Activated T-helper 17 cell treated with anti-CD3 and anti-CD28 coated beads, Interleukin-2, amount 50 U/mL, for 72 hours (primary cell): ENCODE results near the gene FARSA. TPM values are rescaled to one million over a fixed set of nuclear protein-coding genes. Genes with fewer than 3 reads are reported as not detected.

Experiments
- ATAC-seq: fragments of 150-1000 bp; cut with Tn5 transposase; replicated peaks from 2 replicates; pipeline ENCODE4 v1.10.0; 2021; ENCODE audit warnings: mild to moderate bottlenecking, moderate library complexity
- H3K27ac Mint-ChIP-seq: one replicate; pipeline ENCODE4 v1.8.0; 2022; ENCODE audit warnings: mixed read lengths
- H3K27me3 Mint-ChIP-seq: one replicate; pipeline ENCODE4 v1.8.0; 2022; ENCODE audit warnings: mixed read lengths
- H3K36me3 Mint-ChIP-seq: one replicate; pipeline ENCODE4 v1.8.0; 2022; ENCODE audit warnings: low read depth, mild to moderate bottlenecking, mixed read lengths
- H3K4me1 Mint-ChIP-seq: one replicate; pipeline ENCODE4 v1.8.0; 2022; ENCODE audit warnings: mixed read lengths
- H3K4me3 Mint-ChIP-seq: one replicate; pipeline ENCODE4 v1.8.0; 2022; ENCODE audit warnings: mild to moderate bottlenecking, mixed read lengths
- H3K9me3 Mint-ChIP-seq: one replicate; pipeline ENCODE4 v1.8.0; 2022; ENCODE audit warnings: mixed read lengths
- total RNA-seq, 2 donors: library from RNA; stranded (reverse); gene quantifications; one replicate each; pipeline ENCODE4 v1.2.3, GENCODE V29; 2022

FARSA gene
- total RNA-seq, 2 donors from 2014 or later, result 87.9 to 130 TPM

- ATAC-seq, result no peak
- no peaks in the 10 kb centered on the region for H3K27me3 Mint-ChIP-seq
- H3K36me3 Mint-ChIP-seq, result peaks cover 13% of the 10 kb centered on the region
- H3K27ac Mint-ChIP-seq, result peak overlapping the region; percentile 10
- peak overlapping the region; percentile 90 for H3K4me3 Mint-ChIP-seq
- H3K4me1 Mint-ChIP-seq, result no peaks in the 10 kb centered on the region
- no peaks in the 10 kb centered on the region for H3K9me3 Mint-ChIP-seq
Observed at GRCh38 chr19:12882589-12882988, 50.9 kb downstream of the FARSA start.

DNA sequence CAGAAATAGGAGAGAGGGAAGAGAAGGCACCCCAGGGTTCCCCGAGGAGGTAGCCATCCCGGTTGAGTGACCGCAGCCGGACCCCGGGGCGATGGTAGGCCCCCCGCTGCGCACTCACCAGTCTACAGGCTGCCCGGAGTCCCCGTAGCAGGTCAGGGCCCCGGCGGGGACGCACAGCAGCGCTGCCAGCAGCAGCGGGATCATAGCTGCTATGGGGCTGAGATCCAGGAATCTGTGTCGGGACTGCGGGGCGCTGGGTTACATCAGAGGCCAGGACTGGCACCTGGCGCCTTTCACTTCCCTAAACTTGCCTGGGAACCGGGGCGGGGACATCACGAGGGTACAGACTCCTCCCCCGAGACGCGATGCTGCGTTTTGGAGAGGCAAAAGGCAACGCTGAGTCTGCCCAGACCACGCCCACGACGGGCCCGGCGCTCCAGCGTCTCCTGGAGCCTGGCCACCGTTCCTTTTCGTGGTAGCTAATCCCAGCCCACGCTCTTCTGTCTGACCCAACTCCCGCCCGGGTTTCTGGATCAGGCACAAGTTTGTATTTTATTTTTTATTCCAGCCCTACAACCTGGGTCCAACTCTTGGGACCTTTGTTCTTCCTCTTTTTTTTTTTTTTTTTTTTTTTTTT is 52.2 kb downstream of the FARSA start, which contains the start of gene DNASE2:
Gene DNASE2 (minus strand): TSS at position 278 of the 637 bp plus-strand sequence. CDS start 74 bp downstream, at position 204.
- Mint-ChIP-seq H3K4me1 (no peaks in the 10 kb centered on the region), H3K27me3 (no peaks in the 10 kb centered on the region), H3K4me3 (peak within 1 kb of the TSS; percentile 90), H3K27ac (peak within 1 kb of the TSS; percentile 84), H3K9me3 (no peaks in the 10 kb centered on the region), H3K36me3 (peaks cover 22% of the 10 kb centered on the region)
- peak; percentile 86 for ATAC-seq

DNA sequence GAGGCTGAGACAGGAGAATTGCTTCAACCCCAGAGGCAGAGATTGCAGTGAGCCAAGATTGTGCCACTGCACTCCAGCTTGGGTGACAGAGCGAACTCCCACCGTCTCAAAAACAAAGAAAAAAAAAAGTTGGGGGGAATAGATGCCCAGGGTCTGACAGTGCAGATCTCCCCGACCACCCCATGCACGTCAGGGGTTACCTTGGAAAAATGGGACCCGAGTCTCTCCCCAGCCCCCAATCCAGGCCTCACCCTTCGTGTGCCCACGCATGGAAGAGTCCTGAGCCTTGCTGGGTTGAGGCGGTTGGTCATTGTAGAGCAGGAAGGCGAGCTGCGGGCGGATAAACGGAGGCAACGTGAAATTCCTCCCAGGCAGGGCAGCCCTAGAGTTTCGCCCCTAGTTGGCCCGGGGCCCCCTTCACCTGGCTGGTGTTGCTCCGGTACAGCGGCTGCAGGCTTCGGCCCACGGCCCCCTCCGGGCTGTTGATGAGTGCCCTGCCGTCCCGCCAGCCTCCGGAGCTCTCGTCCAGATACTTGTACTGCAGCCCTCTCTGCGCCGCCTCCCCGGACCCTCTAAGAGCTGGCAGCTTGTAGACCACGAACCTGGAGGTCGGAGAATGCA is 52.9 kb downstream of the FARSA start:
- peak overlapping the region; percentile 90 for H3K4me3 Mint-ChIP-seq
- H3K9me3 Mint-ChIP-seq, result no peaks in the 10 kb centered on the region
- H3K27me3 Mint-ChIP-seq, result no peaks in the 10 kb centered on the region
- ATAC-seq, result peak; percentile 13
- H3K4me1 Mint-ChIP-seq, result no peaks in the 10 kb centered on the region
- H3K27ac Mint-ChIP-seq, result peak overlapping the region; percentile 84
- peaks cover 29% of the 10 kb centered on the region for H3K36me3 Mint-ChIP-seq

DNA sequence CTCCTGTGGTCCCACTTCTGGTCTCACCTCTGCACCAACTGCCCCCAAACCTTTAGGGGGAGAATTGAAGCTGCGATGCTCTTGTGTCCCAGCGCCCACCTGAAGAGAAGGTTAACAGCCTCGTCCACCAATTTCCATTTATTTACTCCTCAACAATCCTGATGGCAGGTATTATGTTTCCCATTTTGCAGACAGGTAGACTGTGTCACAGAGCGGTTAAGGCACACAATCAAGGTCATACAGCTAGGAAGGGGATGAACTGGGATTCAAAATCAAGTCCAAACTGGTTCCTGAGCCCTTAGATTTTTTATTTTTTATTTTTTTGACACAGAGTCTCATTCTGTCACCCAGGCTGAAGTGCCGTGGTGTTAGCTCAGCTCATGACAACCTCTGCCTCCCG is 58.4 kb downstream of the FARSA start:
- Mint-ChIP-seq H3K9me3 (no peaks in the 10 kb centered on the region), H3K4me3 (no peak overlapping the region), H3K4me1 (peaks cover 5% of the 10 kb centered on the region), H3K27me3 (no peaks in the 10 kb centered on the region), H3K27ac (no peak overlapping the region), H3K36me3 (peaks cover 38% of the 10 kb centered on the region)
- ATAC-seq, result no peak

DNA sequence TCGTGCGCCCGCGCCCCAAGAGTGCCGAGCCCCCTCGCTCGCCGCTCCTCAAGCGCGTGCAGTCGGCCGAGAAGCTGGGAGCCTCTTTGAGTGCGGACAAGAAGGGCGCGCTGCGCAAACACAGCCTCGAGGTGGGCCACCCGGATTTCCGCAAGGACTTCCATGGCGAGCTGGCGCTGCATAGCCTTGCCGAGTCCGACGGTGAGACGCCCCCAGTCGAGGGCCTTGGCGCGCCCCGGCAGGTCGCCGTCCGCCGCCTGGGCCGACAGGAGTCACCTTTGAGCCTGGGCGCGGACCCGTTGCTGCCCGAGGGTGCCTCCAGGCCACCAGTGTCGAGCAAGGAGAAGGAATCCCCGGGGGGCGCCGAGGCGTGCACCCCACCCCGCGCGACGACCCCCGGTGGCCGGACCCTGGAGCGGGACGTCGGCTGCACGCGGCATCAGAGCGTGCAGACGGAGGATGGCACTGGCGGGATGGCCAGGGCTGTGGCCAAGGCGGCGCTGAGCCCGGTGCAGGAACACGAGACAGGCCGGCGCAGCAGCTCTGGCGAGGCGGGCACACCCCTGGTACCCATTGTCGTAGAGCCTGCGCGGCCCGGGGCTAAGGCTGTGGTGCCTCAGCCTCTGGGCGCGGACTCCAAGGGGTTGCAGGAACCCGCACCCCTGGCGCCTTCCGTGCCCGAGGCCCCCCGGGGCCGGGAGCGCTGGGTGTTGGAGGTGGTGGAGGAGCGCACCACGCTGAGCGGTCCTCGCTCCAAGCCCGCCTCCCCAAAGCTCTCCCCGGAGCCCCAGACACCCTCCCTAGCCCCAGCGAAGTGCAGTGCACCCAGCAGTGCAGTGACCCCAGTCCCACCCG is 59.4 kb downstream of the FARSA start:
- Mint-ChIP-seq H3K4me3 (no peak overlapping the region), H3K27ac (no peak overlapping the region), H3K9me3 (no peaks in the 10 kb centered on the region), H3K4me1 (peaks cover 5% of the 10 kb centered on the region), H3K36me3 (peaks cover 38% of the 10 kb centered on the region), H3K27me3 (no peaks in the 10 kb centered on the region)
- no peak for ATAC-seq

GRCh38 chr19:12872941-12873890 is 60.3 kb downstream of the FARSA start:
- Mint-ChIP-seq H3K4me1 (peaks cover 5% of the 10 kb centered on the region), H3K4me3 (peak overlapping the region; percentile 22), H3K9me3 (no peaks in the 10 kb centered on the region), H3K36me3 (peaks cover 32% of the 10 kb centered on the region), H3K27ac (no peak overlapping the region), H3K27me3 (no peaks in the 10 kb centered on the region)
- peak; percentile 76 for ATAC-seq

Other genes starting within 250 kb of the FARSA start
- gene GNG14, start 245.7 kb downstream of the FARSA start, total RNA-seq, result not detected
- 1 to 10 TPM; 4.7 to 9.9 TPM for gene FBXW9, start 237.1 kb downstream of the FARSA start, total RNA-seq
- 100 to 1,000 TPM in 1 of 2 donors, 10 to 100 TPM in 1; 71.9 to 106 TPM for gene TNPO2, start 209.8 kb downstream of the FARSA start, total RNA-seq
- 100 to 1,000 TPM; 135 to 172 TPM for gene TRIR, start 199.0 kb downstream of the FARSA start, total RNA-seq
- 10 to 100 TPM; 37.7 to 66.6 TPM for gene GET3, start 196.2 kb downstream of the FARSA start, total RNA-seq
- not detected for gene BEST2, start 181.9 kb downstream of the FARSA start, total RNA-seq
- gene HOOK2, start 158.2 kb downstream of the FARSA start, total RNA-seq, result 10 to 100 TPM; 22.5 to 44.4 TPM
- gene JUNB, start 142.2 kb downstream of the FARSA start, total RNA-seq, result 100 to 1,000 TPM; 328 to 586 TPM
- 100 to 1,000 TPM; 307 to 415 TPM for gene PRDX2, start 131.9 kb downstream of the FARSA start, total RNA-seq
- 10 to 100 TPM; 25.5 to 32.7 TPM for gene THSD8, start 131.6 kb downstream of the FARSA start, total RNA-seq
- 10 to 100 TPM; 30.1 to 53.5 TPM for gene RNASEH2A, start 127.1 kb downstream of the FARSA start, total RNA-seq
- gene RTBDN, start 99.1 kb downstream of the FARSA start, total RNA-seq, result not detected
- gene MAST1, start 95.2 kb downstream of the FARSA start, total RNA-seq, result 1 to 10 TPM; 2.4 to 2.6 TPM
- gene DNASE2, start 52.3 kb downstream of the FARSA start, total RNA-seq, result 10 to 100 TPM; 32.5 to 34.2 TPM
- gene KLF1, start 46.5 kb downstream of the FARSA start, total RNA-seq, result under 1 TPM in 1 of 2 donors, not detected in 1; 0.61 TPM
- gene GCDH, start 42.6 kb downstream of the FARSA start, total RNA-seq, result 10 to 100 TPM; 25.8 to 48.4 TPM
- 1 to 10 TPM; 1.6 to 6.2 TPM for gene SYCE2, start 14.4 kb downstream of the FARSA start, total RNA-seq
- 100 to 1,000 TPM; 502 to 770 TPM for gene CALR, start 4.9 kb upstream of the FARSA start, total RNA-seq
- 100 to 1,000 TPM; 129 to 156 TPM for gene RAD23A, start 12.2 kb upstream of the FARSA start, total RNA-seq
- gene GADD45GIP1, start 23.5 kb upstream of the FARSA start, total RNA-seq, result 10 to 100 TPM; 17.0 to 27.9 TPM
- under 1 TPM; 0.30 to 0.40 TPM for gene DAND5, start 35.9 kb upstream of the FARSA start, total RNA-seq
- gene NFIX, start 61.8 kb upstream of the FARSA start, total RNA-seq, result 1 to 10 TPM in 1 of 2 donors, under 1 TPM in 1; 0.43 to 1.1 TPM
- 1 to 10 TPM; 1.1 to 1.6 TPM for gene LYL1, start 169.1 kb upstream of the FARSA start, total RNA-seq
- gene TRMT1, start 183.0 kb upstream of the FARSA start, total RNA-seq, result 10 to 100 TPM; 66.4 to 83.2 TPM
- gene NACC1, start 184.6 kb upstream of the FARSA start, total RNA-seq, result 10 to 100 TPM; 70.8 to 80.6 TPM
- gene STX10, start 216.7 kb upstream of the FARSA start, total RNA-seq, result 10 to 100 TPM; 76.4 to 91.3 TPM
- 100 to 1,000 TPM in 1 of 2 donors, 10 to 100 TPM in 1; 85.9 to 140 TPM for gene IER2, start 216.7 kb upstream of the FARSA start, total RNA-seq